NCI-H510A (cell line): ENCODE measurements around the gene PHF23.

Experiments
- DNase-seq: peaks from one replicate; lab custom pipeline; 2025; lab: John Stamatoyannopoulos, UW

Gene PHF23

DNA sequence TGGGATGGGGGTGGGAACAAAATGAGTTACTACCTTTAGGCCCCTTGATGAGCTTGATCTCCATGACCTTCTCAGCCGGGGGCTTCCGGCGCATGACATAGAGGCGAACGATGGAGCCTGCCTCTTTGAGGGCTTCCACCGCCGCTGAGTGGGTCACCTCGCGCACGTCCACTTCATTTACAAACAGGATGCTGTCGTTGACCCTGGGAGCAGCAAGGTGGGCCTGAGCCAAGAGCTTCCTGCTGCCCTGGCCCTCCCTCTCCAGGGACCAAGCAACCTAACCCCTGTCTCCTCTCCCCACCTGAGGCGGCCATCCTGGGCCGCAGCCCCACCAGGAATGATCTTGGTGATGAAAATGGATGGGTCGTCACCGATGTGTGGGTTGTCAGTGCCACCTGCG lies 35.9 kb downstream of the PHF23 start:
- DNase-seq = no peak

DNA sequence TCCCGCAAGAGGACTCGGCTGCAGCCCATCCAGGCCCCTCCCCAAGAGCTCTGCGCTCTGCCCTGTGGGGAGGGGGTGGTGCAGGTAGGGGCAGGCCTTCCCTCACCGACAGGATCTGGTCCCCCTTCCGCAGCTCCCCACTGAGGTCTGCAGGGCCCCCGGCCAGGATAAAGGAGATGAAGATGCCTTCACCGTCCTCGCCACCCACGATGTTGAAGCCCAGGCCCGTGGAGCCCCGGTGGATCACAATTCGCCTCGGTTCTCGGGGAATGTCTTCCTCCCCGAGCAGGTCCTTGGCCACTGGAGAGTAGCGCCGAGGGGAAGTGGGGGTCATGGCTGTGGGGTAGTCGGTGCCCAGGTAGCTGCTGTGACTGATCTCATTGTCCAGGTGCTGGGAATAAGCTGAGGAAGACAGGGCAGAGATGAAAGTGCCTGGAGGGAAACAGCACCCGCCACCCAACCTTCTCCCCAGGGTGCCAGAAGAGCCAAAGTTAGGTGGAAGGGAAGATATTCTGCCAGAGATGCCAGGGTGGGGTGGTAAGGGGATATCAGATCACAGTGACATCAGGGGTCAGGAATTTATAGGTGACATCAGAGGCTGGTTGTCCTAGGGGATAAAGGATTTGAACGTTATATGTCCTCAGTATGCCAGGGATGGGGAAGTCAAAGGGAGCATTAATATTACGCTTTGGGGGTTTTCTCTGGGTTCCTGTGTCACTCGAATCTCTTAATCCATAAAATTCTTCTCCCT lies 42.4 kb downstream of the PHF23 start:
- no peak for DNase-seq

DNA sequence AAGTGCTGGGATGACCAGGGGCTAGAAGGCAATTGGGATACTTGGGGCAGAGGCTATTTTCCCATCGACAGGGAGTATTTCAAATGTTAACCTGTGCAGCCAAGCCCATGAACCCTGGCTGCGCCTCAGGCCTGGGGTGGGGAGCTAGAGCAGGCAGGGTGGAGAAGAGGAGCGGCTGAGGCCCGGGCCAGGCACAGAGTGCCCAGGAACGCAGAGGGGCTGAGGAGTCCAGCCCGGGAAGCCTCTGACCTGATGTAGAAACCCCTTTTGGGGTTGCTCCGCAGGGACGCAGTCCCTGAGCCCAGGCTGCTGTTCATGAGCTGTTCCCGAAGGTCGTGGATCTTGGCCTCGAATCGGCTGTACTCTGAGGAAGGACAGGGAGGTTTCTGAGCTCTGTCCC lies 43.3 kb downstream of the PHF23 start:
- no peak for DNase-seq

DNA sequence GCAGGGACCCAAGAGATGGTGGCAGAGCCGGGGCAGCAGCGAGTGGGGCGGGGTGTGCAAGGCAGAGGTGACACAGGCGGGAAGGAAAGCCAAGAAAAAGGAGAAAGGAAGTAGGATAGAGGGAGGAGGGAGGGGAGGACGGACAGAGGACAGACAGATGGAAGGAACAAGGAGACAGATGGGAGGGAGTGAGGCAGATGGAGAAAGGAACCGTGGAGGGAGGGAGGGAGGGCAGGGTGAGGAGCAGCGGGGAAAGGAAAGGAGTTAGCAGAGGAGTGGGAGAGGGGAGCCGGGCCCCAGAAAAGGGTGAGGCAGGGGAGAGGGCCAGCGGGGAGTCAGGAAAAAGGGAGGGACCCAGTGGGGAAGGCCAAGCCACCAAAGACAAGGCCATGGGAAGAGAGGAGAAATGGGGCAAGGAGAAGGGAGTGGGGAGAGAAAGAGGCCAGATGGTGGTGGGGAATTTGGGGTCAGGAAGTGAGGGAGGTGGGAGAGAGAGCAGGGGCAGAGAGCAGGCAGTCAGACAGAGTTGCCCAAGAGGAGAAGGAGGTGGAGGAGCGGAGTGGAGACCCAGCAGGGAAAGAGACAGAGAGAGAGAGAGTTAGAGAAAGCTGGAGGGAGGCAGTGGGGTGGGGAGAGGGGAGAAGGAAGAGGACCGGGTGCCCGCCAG lies 46.9 kb downstream of the PHF23 start:
- no peak for DNase-seq

DNA sequence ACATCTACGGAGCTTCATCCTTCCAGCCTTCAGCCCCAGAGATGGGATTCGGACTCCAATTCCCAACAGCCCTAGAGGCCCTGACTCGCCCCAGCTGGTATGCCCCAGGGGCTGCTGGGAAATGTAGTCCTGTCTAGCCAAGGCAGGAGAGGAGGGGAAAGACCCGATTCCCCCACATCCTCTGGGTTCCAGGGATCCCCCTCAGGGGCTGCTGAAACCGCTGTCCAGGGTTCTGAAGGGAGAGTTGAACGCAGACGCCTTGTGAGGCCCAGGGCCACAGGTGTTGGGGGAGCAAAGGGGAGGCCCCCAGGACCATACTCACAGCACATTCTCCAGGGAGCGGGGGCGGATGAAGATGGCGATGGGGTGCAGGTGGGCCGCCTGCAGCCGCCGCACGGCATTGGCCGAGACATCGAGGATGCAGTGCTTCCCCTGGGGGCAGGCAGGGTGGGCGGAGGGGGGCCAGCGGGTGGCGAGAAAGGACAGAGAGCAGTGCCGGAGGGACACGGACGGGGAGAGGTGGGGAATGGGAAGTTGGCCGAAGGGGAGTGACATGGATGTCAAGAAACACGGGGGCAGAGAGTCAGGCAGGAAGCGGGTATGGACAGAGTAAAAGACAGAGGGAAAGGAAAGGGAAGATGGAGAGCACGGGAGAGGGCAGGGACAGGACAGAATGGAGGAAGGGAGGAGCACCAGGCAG lies 47.5 kb downstream of the PHF23 start:
- DNase-seq = no peak

DNA sequence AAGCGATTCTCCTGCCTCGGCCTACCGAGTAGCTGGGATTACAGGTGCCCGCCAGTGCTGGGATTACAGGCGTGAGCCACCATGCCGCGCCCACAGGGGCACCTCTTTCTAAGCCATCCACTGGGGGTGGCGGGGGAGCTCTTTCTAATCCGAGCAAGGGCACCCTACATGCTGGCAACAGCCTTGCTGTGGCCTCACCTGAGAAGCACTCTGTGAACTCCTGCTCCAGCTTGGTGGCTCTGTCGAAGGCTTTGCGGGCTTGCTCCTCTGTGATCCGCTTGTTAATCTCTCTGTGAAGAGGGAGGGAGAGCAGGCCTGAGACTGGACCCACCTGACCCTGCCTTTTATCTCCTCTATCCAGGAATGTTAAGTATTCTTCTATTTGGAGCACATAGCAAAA lies 48.2 kb downstream of the PHF23 start:
- DNase-seq = no peak

DNA sequence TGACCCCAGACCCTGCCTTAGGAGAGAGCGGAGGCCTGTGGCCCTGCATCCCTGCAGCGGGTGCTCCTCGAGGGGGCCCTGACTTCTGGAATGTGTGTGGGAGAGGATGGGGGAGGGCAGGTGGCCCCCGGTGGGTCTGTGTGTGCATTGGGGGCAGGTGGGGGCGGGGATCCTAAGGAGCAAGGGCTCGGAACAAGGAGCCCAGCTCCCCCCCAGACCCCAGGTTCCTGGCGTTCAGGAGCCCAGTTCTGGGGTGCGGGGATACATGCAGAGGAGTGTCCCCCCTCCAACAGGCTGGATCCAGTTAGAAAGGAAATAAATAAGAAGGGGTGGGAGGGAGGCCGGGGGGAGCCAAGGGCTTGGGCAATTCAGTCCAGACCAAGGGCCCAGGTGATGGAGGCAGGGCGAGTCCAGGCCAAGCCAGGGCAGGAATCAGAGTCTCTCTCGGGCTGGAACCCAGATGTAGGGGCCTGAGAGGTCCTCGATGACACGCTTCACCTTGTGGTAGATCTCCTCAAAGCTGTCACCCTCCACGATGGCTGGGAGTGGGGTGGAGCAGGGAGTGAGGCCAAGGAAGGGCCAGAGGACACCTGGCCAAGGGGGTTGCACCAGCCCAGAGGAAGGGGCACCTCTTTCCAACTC lies 48.9 kb downstream of the PHF23 start:
- DNase-seq = no peak

DNA sequence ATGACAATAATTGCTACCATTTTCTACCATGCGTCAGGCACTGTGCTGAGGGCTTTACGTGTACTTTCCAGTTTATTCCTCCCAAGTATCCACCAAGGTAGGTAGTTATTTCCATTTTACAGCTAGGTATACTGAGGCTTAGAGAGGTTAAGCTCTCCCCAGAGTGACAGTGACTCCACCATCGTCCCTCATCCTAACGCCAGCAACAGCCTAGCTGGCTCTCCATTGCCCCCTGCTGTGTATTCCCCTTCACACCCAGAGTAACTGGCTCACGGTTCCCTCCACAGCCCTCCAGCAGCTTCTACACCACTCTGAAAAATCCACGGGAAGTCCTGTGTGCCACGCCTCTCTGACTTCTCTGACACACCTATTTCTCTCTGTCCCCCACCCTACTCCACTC lies 53.0 kb downstream of the PHF23 start:
- DNase-seq = no peak
